Measurements from ENCODE around the gene DVL1.

The DVL1 gene

DNA sequence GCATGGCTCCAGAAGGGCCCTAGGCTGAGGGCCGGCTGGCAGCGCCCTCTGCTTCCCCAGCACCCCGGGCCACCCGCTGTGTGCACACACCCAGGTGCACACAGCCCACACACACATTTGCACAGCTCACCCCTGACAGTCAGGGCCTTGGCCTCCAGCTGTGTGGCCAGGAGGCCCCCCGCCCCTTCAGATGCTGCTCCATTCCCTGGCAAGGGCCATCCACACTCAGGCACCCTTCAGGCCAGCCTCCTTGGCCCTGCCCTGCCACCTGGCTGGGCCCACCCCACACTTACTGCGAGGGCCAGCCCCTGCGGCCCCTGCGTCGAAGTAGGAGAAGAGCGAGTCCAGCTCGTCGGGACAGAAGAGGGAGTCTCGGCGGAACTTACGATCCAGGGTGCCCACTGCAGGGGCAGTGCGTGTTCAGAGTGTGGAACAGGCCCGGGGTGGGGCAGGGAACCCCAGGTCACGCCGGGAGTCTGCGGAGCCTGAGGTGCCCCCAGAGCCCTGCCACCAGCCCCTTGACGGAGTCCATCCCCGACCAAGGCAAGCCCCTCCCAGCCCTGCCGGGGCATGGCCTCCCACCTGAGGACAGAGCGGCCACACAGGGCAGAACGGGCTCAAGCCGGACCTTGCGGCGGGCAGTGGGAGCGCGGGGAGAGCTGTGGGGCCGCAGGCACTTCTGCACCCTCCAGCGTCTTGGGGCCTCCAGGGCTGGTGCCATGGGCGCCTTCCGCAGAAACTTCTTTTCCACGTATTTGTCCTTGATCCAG is 53.9 kb downstream of the DVL1 start:
- no peak for DNase-seq

DNA sequence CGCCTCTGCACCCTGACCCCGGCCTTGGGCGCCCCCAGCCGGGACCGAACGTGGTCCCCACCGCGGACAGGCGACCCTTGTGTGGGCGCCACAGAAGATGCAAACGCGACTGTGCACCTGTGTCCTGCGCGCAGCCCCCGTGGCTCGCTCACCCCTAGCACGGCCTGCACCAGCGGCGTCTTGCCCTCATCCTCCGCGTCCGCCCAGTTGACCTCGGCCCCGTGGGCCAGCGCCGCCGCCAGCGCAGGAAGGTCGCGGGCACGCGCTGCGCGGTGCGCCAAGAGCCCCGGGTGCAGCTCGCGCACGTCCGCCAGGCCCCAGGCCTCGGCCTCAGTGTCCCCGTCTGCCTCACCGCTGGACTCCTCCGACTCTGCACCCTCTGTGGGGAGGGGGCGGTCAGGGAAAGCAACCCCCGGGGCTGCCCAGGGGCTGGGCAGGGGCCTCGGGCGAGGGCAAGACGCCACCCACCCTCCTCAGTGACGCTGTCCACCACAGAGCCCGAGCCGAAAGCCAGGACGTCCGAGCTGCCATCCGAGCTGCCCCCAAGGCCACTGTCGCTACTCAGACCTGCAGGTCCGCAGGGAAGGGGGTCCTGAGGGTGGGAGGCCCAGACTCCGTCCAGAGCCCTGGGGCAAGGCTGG is 54.8 kb downstream of the DVL1 start:
- DNase-seq = no peak

DNA sequence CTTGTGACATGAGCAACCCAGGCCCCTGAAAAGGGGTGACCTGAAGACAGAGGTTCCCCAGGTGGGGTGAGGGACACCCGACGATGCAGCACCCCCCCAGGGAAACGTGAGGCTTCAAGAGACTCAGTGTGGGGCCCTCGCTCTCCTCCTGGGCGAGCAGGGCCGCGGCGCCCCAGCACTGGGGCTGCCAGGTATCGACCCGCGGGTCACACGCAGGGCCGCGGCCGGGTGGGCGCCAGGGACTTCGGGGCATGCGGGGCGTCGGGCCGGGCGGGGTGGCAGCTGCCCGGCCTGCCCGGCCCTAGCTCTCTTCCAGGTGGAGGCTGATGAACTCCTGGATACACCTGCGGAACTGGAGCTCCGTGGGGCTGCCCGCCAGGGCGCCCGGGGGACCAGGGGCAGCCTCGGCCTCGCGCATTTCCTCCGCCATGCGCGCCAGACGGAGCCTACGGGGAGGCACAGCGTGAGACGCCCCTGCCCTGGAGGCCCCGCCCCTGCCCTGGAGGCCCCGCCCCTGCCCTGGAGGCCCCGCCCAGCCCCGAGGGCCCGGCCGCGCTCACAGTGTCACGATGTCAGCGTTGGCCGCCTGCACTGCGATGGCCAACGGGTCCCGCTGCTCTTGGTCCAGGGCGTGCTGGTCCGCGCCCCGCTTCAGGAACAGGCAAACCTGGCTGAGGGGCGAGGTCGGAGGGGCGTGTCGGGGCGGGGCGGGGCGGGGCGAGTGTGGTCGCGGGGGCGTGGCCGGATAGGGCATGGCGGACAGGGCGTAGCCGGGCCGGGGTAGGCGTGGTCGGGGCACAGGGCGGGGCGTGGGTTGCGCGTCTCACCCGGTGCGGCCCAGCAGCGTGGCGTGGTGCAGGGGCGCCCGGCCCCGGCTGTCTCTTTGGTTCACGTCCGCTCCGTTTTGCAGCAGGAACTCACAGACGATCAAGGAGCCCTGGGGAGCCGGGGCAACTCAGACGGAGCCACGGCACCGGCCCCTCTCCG is 55.7 kb downstream of the DVL1 start:
- DNase-seq = no peak

DNA sequence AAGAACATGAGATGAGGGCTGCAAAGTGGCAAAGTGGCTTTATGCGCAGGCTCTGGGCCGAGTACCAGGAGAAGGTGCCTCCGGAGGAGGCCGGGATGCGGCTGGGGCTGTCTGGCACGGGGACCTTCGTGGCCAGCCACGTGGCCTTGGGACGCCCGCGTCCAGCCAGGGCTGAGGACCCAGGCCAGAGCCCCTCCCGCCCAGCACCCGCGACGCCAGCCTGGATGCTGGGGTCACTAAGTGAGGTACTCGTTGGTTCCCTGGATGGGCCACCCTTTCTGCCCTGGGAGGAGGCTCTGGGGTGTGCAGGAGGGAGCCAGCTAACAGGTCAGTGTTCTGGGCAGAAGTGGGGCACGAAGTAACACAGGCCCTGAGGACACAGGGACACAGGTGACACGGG is 56.4 kb downstream of the DVL1 start:
- no peak for DNase-seq

DNA sequence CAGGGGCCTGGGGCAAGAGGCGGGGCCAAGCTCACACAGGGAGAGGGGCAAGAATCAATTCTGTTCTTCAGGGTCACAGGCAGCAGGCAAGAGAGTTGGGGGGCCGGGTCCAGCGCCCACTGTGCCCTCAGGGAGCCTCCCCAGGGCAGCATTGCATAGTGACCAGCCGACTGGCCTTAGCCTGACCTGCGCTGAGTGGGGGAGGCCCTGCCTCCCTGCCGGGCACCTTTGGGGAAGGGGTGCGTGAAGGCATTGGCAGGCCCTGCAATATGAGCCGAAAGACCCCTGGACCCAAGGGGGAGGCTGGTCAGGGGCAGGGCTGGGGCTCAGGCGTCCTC is 56.8 kb downstream of the DVL1 start:
- DNase-seq = no peak

DNA sequence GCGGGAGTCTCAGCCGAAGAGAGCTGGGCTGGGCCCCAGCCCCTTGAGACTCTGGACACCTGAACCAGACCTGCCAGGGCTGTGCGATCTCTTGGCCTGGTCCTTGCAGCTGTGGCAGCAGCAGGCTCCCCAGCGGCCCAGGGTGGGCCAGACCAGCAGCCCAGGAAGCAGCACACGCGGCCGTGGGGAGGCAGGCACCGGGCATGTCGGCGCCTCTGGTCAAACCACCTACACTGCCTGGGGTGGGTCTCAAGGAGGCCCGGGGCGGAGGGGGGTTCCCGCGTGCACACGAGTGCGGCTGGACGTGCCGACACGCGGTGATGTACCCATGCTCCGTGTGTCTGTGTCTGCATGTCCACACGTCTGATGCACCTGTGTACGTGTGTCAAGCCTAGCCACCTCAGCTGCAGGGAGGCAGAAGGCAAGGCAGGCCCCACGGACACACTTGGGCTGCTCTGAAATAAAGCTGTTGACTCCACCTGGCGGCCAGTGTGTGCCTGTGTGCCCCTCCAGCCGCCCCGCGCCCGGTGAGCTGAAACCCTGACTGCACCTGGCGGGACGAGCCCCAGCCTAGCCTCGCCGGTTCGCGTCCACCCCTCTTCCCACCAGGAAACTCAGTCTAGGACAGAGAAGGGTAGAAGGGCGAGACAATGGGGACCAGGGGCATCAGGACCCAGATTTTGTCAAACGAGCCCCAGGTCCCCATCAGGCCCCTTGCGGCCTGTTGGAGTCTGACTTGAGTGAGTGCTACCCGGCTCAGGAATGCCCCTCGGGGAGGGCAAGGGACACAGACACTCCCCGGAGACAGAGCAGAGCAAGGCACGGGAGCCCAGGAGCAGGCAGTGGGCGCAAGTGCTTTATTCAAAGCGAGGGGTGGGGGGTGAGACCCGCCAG is 57.4 kb downstream of the DVL1 start:
- DNase-seq = no peak

DNA sequence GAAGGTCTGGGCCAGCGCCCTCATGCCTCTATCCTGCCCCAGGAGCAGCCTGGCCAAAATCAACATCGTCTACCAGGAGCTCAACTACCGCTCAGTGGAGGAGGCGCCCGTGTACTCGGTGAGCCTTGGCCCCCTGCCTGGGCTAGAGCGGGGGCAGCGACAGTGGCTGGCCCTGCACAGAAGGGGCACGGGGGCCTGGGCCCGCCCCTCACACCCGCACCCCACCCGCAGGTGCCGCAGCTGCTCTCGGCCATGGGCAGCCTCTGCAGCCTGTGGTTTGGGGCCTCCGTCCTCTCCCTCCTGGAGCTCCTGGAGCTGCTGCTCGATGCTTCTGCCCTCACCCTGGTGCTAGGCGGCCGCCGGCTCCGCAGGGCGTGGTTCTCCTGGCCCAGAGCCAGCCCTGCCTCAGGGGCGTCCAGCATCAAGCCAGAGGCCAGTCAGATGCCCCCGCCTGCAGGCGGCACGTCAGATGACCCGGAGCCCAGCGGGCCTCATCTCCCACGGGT is 58.1 kb downstream of the DVL1 start:
- DNase-seq = no peak

DNA sequence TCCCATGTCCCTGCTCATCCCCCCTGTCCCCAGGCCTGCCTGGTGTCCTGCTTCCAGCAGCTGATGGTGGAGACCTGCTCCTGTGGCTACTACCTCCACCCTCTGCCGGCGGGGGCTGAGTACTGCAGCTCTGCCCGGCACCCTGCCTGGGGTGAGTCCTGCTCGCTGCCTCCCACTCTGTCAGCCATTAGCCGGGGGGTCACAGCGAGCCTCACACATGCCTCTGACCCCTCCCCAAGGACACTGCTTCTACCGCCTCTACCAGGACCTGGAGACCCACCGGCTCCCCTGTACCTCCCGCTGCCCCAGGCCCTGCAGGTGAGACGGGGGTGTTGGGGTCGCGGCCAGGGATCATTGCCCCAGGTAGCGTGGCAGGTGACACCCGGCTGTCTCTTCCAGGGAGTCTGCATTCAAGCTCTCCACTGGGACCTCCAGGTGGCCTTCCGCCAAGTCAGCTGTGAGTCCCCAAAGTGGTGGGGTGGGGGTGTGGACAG is 58.9 kb downstream of the DVL1 start:
- DNase-seq = no peak

DNA sequence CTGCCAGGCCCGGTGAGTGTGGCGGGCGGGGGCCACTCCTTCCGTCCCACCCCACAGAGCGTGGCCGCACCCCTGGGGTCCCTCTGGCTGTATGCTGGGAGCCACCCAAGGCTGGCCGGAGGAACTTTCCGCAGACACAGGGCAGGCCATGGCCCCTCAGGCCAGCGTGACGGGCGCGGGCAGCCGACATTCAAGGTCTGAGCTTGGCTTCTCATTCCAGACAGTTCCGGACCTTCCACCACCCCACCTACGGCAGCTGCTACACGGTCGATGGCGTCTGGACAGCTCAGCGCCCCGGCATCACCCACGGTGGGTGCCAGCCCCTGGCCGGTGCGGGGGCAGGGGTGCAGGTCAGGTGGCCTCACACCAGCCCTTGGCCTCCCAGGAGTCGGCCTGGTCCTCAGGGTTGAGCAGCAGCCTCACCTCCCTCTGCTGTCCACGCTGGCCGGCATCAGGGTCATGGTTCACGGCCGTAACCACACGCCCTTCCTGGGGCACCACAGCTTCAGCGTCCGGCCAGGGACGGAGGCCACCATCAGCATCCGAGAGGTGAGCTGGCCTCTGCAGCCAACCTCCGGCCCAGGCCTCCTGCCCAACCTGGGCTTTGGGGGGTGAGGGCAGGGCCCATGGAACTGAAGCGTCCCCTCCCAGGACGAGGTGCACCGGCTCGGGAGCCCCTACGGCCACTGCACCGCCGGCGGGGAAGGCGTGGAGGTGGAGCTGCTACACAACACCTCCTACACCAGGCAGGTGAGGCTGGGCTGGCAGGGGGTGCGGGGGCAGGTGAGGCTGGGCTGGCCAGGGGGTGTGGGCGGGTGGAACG is 61.7 kb downstream of the DVL1 start:
- DNase-seq = no peak

DNA sequence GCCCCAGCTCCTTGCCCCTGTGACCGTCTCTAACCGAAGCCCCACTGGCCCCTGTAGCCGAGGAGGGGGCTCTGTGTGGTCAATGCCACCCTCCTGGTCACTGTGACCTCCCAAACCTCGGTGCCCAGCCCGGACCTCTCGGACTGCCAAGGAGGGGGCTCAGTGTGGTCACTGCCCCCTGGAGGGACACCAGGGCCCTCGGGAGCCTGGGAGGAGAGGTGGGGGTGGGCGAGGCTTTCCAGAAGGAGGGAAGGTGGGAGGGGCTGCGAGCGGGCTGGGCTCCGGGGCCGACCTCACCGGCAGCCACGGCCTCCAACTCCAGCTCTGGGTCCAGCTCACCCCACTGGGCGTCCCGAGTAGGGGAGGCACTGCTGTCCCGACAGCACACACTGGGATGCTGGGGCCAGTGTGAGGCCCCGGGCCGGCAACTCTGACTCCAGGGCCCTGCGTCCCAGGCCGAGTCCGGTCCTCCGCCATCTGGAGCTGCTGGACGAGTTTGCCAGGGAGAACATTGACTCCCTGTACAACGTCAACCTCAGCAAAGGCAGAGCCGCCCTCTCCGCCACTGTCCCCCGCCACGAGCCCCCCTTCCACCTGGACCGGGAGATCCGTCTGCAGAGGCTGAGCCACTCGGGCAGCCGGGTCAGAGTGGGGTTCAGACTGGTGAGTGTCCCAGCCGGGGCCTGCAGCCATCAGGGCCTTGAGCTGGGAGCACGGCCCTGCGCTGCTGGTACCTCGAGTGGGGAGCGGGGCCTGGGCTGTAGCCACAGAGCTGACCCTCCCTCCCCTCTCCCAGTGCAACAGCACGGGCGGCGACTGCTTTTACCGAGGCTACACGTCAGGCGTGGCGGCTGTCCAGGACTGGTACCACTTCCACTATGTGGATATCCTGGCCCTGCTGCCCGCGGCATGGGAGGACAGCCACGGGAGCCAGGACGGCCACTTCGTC is 62.6 kb downstream of the DVL1 start:
- DNase-seq = no peak

DNA sequence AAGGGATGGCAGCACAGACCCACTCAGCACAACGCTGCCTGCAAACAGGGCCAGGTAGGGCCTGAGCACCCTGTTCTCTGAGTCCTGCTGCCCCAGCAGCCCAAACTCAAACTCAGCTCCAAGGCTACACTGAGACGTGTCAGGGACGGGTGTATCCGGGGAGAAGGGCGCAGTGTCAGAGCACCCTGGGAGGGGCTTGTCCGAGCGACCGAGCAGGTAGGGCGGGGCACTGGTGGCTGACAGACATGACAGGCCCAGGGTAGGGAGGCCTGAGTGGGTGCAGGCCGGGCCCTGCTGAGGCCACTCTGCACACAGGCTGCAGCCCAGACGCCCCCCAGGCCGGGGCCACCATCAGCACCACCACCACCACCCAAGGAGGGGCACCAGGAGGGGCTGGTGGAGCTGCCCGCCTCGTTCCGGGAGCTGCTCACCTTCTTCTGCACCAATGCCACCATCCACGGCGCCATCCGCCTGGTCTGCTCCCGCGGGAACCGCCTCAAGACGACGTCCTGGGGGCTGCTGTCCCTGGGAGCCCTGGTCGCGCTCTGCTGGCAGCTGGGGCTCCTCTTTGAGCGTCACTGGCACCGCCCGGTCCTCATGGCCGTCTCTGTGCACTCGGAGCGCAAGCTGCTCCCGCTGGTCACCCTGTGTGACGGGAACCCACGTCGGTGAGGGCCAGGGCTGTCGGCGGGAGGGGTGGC is 63.5 kb downstream of the DVL1 start:
- no peak for DNase-seq
